ENCODE measurements around the gene MYOM1. TPM values are rescaled to one million over a fixed set of nuclear protein-coding genes. Genes with fewer than 3 reads are reported as not detected.
"Not testable (repeated sequence)": the region's sequence is repeated elsewhere in the genome, so short reads cannot be mapped to it uniquely, and the experiment has no call there.

MYOM1 gene
- total RNA-seq, 1 donor from 2014 or later: 4.9 TPM

DNA sequence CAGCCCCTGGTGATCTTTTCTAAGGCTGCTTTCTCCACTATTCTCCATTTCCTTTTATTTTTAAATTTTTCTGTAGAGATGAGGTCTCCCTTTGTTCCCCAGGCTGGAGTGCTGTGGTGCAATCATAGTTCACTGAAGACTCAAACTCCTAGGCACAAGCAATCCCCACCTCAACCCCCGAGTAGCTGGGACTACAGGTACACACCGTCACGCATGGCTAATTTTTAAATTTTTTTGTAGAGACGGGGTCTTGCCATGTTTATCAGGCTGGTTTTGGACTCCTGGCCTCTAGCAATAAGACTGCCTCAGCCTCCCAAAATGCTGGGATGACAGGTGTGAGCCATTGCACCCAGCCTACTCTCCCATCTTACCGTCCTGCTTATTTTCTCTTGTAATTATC, 184.1 kb downstream of the MYOM1 start:
- no peak for ATAC-seq (ENCODE audit: low read depth)
- Mint-ChIP-seq H3K36me3 (ENCODE audit: low read depth) (no peaks in the 10 kb centered on the region), H3K27ac (no peak overlapping the region), H3K27me3 (no peaks in the 10 kb centered on the region), H3K4me1 (peaks cover 6% of the 10 kb centered on the region), H3K9me3 (no peaks in the 10 kb centered on the region), H3K4me3 (no peak overlapping the region)
- intact Hi-C loops (cut with micrococcal nuclease): no loop called here
- TF ChIP-seq, protein P1, sequence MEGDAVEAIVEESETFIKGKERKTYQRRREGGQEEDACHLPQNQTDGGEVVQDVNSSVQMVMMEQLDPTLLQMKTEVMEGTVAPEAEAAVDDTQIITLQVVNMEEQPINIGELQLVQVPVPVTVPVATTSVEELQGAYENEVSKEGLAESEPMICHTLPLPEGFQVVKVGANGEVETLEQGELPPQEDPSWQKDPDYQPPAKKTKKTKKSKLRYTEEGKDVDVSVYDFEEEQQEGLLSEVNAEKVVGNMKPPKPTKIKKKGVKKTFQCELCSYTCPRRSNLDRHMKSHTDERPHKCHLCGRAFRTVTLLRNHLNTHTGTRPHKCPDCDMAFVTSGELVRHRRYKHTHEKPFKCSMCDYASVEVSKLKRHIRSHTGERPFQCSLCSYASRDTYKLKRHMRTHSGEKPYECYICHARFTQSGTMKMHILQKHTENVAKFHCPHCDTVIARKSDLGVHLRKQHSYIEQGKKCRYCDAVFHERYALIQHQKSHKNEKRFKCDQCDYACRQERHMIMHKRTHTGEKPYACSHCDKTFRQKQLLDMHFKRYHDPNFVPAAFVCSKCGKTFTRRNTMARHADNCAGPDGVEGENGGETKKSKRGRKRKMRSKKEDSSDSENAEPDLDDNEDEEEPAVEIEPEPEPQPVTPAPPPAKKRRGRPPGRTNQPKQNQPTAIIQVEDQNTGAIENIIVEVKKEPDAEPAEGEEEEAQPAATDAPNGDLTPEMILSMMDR (IDR thresholded peaks at IDR 0.05): no peak
- ChIA-PET CTCF (interaction anchor here (1.1 kb wide), 1 partner anchor 26 kb away, joined by 4 read pairs; no protein-coding TSS in a partner anchor), POLR2A (no interaction called here)
- no peak for DNase-seq

DNA sequence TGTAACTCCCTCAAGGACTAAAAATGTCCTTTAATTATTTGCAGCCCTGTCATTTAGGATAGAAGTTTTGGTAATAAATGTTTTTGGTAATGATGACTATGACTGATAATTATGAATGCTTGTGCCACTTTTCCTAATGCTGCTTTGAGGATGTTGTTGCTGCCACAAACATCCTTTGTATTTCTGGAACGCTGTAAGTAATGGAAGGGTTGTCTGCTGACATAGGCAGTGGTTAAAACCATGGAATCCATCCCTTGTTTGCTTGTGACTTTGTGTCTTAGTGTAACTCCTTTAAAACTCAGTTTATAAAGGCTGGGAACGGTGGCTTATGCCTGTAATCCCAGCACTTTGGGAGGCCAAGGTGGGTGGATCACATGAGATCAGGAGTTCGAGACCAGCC, 187.0 kb downstream of the MYOM1 start:
- DNase-seq (no peak), ATAC-seq (ENCODE audit: low read depth) (no peak)
- Mint-ChIP-seq H3K4me3 (no peak overlapping the region), H3K27me3 (no peaks in the 10 kb centered on the region), H3K36me3 (ENCODE audit: low read depth) (no peaks in the 10 kb centered on the region), H3K27ac (no peak overlapping the region), H3K9me3 (no peaks in the 10 kb centered on the region), H3K4me1 (peaks cover 5% of the 10 kb centered on the region)
- intact Hi-C loops (cut with micrococcal nuclease): no loop called here
- POLR2A ChIA-PET: no interaction called here
- TF ChIP-seq, protein P1 (IDR thresholded peaks at IDR 0.05): no peak
- CTCF ChIA-PET: no interaction called here

DNA sequence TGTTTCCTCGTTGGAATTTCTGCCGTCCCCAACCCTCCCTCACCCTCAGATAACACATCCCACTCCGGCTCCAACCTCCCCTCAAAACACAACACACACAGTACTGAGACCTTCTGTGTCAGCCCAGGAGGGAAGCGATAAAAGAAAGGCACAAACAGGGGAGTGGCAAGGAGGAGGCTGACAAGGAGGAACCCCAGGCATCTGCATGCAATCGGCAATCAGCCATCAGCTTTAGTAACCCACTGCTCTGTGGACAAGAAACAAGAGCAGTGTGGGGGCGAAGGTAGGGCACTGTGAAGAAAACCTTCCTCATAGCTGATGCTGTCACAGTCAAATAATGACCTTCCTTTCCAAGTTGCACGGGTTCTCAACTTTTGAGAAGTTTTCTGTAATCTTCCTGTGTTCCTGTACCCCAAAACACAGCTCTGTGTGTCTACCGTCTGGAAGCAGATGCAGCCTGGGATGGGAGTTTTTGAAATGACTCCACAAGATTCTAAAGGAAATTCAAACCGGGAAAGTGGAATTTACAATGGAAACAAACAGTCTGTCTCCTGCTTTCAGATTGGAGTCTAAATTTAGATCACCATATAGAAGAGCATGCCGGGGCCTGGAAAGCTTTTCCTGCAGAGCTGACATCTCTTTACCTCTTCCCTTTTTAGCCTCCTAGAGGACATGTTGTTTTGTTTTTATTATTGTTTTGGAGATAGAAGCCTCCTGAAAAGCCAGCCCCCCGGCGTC, 190.4 kb downstream of the MYOM1 start:
- no peak overlapping the region for H3K4me3 Mint-ChIP-seq
- intact Hi-C loops (cut with micrococcal nuclease): no loop called here
- H3K27ac Mint-ChIP-seq: no peak overlapping the region
- ATAC-seq (ENCODE audit: low read depth) (no peak), DNase-seq (no peak)
- no peaks in the 10 kb centered on the region for H3K9me3 Mint-ChIP-seq
- TF ChIP-seq, protein P1 (IDR thresholded peaks at IDR 0.05): no peak
- no peaks in the 10 kb centered on the region for H3K27me3 Mint-ChIP-seq
- H3K4me1 Mint-ChIP-seq: no peaks in the 10 kb centered on the region
- no peaks in the 10 kb centered on the region for H3K36me3 Mint-ChIP-seq (ENCODE audit: low read depth)
- ChIA-PET POLR2A (no interaction called here), CTCF (no interaction called here)

DNA sequence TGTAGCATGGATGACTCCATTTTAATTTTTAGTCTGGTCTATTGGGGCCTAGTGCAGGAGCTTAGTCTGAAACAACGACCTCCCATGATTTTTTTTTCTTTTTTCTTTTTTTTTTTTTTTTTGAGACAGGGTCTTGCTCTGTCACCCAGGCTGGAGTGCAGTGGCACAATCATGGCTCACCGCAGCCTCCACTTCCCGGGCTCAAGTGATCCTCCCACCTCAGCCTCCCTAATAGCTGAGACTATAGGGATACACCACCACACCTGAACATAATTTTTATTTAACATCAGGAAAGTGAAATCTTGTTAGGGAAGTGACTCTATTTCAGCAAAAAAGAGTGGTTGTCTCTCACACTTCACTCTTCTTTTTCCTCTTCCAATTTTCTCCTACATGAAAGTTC, 191.7 kb downstream of the MYOM1 start:
- CTCF ChIA-PET, H3K27ac Mint-ChIP-seq, POLR2A ChIA-PET: not testable (repeated sequence)

DNA sequence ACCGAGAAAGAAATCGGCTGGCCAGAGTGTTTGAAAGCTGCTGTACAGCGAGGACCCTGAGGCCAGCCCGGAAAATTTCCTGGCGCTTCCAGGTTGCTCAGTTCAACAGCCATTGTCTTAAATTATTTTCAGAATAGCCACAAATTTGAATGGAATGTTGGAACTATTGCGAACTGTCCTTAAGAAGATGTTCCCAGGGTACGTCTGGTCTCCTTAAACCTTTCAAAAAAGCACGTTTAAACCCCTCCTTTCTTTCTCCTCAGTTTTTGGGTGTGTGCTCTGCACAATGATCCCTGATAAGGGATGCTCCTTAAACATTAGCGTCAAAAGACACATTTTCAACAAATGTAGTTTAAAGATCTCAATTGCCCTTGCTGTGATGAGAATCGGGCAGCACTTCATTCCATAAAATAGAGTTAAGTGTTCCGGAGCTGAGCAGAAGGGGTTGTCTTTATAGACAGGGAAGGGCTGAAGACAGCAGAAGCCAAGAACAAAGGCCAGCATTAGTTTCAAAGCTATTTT, 192.3 kb downstream of the MYOM1 start:
- POLR2A ChIA-PET: interaction anchor here (0.8 kb wide), 1 partner anchor 9 kb away, joined by 3 read pairs; no protein-coding TSS in a partner anchor
- intact Hi-C loops (cut with micrococcal nuclease): no loop called here
- no peak overlapping the region for H3K4me3 Mint-ChIP-seq
- TF ChIP-seq, protein P1 (IDR thresholded peaks at IDR 0.05): no peak
- no peak overlapping the region for H3K27ac Mint-ChIP-seq
- DNase-seq (no peak), ATAC-seq (ENCODE audit: low read depth) (no peak)
- H3K9me3 Mint-ChIP-seq: no peaks in the 10 kb centered on the region
- H3K27me3 Mint-ChIP-seq: no peaks in the 10 kb centered on the region
- CTCF ChIA-PET: interaction anchor here (1.0 kb wide), 1 partner anchor 36 kb away, joined by 3 read pairs; no protein-coding TSS in a partner anchor
- H3K36me3 Mint-ChIP-seq (ENCODE audit: low read depth): no peaks in the 10 kb centered on the region
- H3K4me1 Mint-ChIP-seq: no peaks in the 10 kb centered on the region

More for the DNA sequence above, 191.7 kb downstream of the MYOM1 start:
- intact Hi-C loops (cut with micrococcal nuclease); DNase-seq; H3K27me3 Mint-ChIP-seq; H3K36me3 Mint-ChIP-seq (ENCODE audit: low read depth); ATAC-seq (ENCODE audit: low read depth); H3K4me3 Mint-ChIP-seq; H3K4me1 Mint-ChIP-seq; H3K9me3 Mint-ChIP-seq: not testable (repeated sequence)
